Activated T-cell treated with anti-CD3 and anti-CD28 coated beads, Interleukin-2, amount 50 U/mL, for 48 hours (primary cell): Measurements from ENCODE around the gene ACAD8.
A peak's percentile ranks its signal among the peaks of the same experiment; 100 is the strongest.

ENCODE experiments used
- DNase-seq, 2 experiments: peaks; one replicate each; pipeline ENCODE4 v3.0.0-alpha.2; 2020

ACAD8 gene

DNA sequence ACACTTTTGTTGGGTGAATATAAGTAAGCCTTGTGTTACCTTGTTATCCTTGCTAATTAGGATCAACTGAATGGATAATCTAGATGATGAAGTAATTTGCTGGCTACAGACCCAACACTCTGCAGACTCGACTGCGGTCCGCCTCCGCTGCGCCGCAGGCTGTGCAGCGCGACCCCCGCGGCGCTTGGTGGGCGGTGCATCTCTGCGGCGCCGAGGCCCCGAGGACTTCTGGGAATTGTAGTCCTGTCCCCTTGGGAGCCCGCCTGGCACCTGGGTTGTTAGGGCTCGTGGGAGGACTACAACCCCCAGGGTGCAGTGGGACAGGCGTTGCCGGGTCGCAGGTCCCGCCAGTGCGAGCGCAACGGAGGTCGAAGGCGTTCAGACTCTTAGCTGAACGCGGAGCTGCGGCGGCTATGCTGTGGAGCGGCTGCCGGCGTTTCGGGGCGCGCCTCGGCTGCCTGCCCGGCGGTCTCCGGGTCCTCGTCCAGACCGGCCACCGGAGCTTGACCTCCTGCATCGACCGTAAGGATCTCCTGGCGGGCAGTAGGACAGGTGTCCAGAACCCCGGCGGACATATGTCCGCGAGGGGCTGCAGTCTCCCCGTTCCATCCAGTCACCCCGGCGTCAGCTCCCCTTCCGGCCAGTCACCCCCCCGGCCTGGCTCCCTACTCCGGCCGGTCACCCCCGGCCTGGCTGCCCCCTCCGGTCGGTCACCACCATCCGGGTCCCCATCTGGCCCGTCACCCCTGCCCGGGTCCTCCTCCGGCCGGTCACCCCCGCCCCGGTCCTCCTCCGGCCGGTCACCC is at the start of gene ACAD8, which contains the start of gene THYN1:
Gene ACAD8 (plus strand): TSS at position 381 of the 806 bp plus-strand sequence. CDS start 33 bp downstream, at position 414.
Gene THYN1 (minus strand): TSS at position 165 of the 806 bp plus-strand sequence. CDS start 470 bp downstream, outside the sequence.
- peak; percentile 93 to 95 for DNase-seq

DNA sequence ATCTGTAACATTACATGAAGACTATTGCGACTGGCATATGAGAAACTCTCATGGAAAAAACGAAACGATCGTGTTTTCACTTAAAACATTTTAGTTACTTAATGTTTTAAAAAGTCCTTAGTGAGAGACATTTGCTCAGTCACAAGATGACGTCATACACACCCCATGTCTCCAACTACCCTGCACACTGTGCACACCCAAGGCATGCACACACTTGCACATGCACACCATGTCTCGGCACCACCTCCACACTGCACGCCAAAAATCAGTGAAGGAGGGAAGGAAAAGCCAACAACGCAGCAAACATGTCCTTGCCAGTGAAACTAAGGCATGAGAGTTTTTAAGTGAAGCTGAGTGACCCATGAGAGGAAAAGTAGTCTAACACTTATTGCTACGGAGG is 47.6 kb upstream of the ACAD8 start:
- DNase-seq, result no peak

DNA sequence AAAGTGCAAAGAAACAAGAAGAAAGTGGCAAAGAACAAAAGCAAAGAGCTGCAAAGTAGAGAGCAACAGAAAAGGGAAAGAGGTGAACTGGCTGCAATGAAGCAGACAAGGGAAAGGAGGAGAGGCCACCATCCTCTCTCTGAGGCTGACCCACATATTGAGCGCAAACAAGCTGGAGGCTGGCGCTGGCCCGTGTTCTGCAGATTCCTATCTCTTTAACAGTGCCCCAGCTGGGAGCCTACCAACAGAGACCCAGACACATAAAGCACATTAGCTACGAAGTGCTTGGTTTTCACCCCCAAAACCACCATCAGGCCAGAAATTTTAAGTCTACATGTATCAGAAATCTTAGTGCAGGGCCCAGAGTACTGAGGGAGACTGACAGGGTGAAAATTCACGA is 47.2 kb upstream of the ACAD8 start:
- no peak for DNase-seq

GRCh38 chr11:134207538-134208239 is 45.7 kb upstream of the ACAD8 start:
- DNase-seq, result peak; percentile 80

DNA sequence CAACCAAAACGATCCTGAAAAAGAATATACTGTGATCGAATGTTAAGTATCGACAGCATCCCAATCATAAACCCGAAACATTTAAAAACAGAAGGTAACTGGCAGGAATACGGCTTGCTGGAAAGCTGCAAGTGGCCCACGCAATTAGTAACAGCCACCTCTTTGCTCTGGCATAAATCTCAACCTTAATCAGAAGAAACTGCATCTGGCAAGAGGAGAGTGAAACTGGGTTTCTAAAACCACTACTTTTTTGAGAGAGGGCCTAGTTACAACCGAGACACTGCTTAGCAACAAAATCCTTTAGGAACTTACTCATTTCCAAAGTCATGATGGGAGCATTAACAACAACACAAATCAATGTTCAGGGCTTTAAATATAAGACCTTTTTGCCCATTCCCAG is 37.5 kb upstream of the ACAD8 start:
- no peak for DNase-seq

GRCh38 chr11:134216816-134217215 is 36.6 kb upstream of the ACAD8 start:
- DNase-seq, result no peak

DNA sequence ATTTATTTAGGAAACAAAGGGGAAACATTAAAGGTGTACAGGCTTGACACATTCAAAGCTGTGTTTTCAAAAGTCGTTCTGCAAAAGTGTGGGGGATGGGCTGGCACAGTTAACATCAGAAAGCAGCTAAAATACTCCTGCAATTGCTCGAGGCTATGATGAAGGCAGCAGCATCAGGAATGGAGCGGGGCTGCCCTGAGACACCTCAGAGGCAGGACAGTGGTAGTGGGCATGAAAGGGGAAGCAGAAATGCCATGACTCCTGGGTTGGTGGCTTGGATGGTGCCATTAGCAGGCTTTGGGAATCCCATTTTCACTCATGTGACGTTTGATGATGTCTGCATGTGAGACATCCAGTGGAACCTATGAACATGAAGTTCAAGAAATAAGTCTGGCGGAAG is 30.2 kb upstream of the ACAD8 start:
- peak; percentile 40 to 41 for DNase-seq

DNA sequence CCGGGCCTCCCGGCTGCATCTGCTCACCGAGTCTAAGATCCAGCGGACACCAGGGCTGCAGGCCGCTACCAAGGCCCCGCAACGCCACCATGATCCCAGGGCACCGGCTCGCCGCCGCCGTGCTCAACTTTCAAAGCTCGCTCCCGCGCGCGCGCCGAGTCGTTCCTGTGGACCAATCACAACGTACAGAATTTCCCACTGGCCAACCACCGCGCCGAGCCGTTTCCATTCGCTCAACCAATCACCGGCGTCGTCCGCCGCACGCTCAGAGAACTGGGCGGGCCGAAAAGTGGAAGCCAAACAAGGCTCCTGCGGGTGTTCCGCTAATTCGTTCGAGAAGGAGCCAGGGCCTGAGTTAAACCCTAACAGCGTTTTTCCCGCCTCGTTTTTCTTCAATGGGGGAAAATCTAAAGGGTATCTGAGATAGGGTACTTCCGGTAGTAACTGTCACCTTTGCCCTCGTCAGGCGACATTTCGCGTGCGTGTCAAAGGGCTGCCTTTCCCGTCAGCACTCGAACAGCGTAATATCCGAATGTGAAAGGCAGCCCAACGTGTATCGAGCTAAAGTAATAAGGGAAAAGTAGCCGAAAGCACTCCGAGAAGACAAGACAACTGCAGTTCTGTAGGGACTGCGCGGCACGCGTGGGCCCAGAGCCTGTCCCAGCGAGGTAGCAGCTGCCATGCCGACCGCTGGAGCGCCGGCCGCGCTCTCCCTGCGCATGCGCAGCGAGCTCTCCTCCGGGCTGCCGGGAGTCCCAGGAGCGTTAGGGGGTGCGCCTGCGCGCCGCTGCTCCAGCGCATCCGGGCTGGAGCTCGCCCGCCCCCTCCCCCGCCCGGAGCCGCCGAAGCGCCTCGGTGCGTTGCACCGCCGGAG is 29.3 kb upstream of the ACAD8 start, which contains the start of the genes NCAPD3 and VPS26B:
Gene NCAPD3 (minus strand): TSS at position 132 of the 874 bp plus-strand sequence. CDS start 41 bp downstream, at position 91.
Gene VPS26B (plus strand): TSS at position 836 of the 874 bp plus-strand sequence. CDS start 452 bp downstream, outside the sequence.
- peak; percentile 97 to 98 for DNase-seq

- peak; percentile 78 to 83 for DNase-seq
These were observed 28.4 kb upstream of the ACAD8 start for GRCh38 chr11:134224710-134225664.

- no peak for DNase-seq
These were observed 26.5 kb upstream of the ACAD8 start for GRCh38 chr11:134226806-134227325.

- DNase-seq, result peak; percentile 36 to 54
These were observed 24.7 kb upstream of the ACAD8 start for GRCh38 chr11:134228625-134229024.

DNA sequence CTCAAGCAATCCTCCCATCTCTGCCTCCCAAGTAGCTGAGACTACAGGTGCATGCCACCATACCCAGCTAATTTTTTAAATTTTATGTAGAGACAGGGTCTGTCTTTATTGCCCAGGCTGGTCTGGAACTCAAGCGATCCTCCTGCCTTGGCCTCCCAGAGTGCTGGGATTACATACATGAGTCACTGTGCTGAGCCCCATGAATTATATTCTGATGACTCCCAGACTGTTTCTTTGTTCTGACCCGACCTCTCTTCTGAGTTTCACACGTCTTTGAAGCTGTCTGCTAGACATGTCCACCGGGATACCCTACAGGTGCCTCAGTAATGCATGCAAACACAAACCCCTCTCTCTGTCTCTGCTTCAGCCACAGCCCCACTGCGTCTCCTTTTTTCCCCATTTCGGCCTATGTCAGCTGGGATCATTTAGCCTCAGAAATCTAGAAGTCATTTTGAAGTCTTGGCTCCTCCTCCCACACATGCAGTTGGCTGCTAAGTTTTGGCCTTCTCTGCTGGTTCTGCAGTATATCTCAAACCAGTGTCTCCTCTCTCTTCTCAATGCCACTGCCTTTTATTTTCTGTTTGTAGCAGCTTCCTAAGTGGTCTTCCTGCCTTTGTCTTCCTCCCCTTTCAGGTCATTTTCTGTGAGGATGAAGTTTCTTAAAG is 24.1 kb upstream of the ACAD8 start:
- DNase-seq, result no peak

- DNase-seq, result no peak
These were observed 23.0 kb upstream of the ACAD8 start for GRCh38 chr11:134230339-134230738.

DNA sequence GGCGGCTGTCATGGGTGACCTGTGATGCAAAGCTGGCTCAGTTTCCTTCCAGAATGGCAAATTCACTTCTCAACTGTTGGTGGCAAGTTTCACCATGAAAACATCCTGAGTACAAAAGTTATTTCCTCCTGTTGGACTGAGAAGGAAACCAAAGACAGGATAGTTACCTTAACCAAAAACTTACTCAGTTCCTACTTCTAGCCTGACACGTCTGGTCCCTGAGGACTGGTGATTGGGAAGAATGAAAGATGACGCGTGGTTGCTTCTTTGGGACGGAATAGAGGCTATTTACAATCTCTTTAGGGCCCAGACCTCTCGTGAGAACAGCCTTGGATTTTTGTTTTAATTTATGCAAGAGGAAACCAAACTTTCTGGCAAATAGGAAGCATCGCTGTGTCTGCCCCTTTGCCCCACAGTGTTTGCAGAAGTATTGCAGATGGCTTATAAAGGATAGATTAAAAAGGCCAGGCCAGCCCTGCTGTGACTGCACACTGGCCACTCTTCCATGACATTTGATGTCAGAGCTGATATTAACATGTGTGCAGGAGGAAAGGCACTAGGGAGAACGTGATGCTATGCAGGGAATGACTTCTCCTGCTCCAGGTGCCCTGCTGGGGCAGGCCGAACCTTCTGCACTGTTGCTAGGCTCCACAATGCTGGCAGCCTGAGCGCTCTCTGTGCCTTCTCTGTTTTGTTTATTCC is 21.3 kb upstream of the ACAD8 start:
- DNase-seq, result no peak

GRCh38 chr11:134233729-134234179 is 19.6 kb upstream of the ACAD8 start:
- no peak for DNase-seq

- no peak for DNase-seq
These were observed 18.0 kb upstream of the ACAD8 start for GRCh38 chr11:134235399-134235798.

- no peak for DNase-seq
These were observed 16.4 kb upstream of the ACAD8 start for GRCh38 chr11:134236834-134237556.

DNA sequence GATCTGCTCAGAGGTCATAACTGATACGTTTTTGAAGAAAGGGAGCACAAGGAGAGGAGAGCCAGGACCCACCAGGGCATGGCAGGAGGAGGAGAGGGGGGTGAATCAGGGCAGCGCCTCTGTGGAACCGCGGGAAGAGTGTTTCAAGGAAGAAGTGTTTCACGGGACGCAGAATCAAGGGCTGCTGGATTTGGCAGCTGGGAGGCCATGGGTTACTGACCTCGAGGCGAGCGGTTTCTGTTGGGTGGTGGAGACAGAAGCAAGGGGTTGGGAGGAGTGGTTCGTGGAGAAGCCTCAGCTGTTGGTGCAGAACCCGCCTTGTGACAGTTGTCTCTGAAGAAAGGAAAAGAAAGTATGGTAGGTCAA is 15.8 kb upstream of the ACAD8 start:
- no peak for DNase-seq

GRCh38 chr11:134238956-134239355 is 14.4 kb upstream of the ACAD8 start:
- no peak for DNase-seq
